B cell (primary cell): ENCODE data around the gene ZNF138.

ENCODE experiments used
- CTCF ChIP-seq: fragments of 200-600 bp; IDR thresholded peaks from one replicate; pipeline ENCODE4 v1.8.0; 2022; ENCODE audit warnings: antibody characterized with exemption, mild to moderate bottlenecking
- EZH2 ChIP-seq: IDR thresholded peaks from 2 replicates; pipeline ENCODE4 v1.6.1; 2012; ENCODE audit warnings: borderline replicate concordance, low read depth, mild to moderate bottlenecking, moderate library complexity, low read length; ENCODE audit not compliant: insufficient read depth, poor library complexity, severe bottlenecking

GRCh38 chr7:64876792-64877713 is 82.8 kb downstream of the ZNF138 start:
- TF ChIP-seq EZH2, result no peak
- no peak for TF ChIP-seq CTCF
